IMR-90 (cell line): ENCODE results near the gene ESYT3.

Source experiments
- BHLHE40 ChIP-seq: fragments of 150-350 bp; IDR thresholded peaks from 2 replicates; pipeline ENCODE4 v1.6.1; 2016; ENCODE audit warnings: mild to moderate bottlenecking, low read depth, low read length
- CEBPB ChIP-seq: IDR thresholded peaks from 2 replicates; pipeline ENCODE4 v1.6.1; 2012; ENCODE audit warnings: low read depth, low read length, improper control_type of control experiment
- CTCF ChIP-seq: conservative IDR thresholded peaks from 2 replicates; pipeline ENCODE4 v1.5.1; 2012; ENCODE audit warnings: mild to moderate bottlenecking, low read depth, low read length, improper control_type of control experiment
- FOS ChIP-seq: fragments of 150-350 bp; IDR thresholded peaks from 2 replicates; pipeline ENCODE4 v1.6.1; 2016; ENCODE audit warnings: low read depth, low read length
- MXI1 ChIP-seq: IDR thresholded peaks from 2 replicates; pipeline ENCODE4 v1.6.1; 2012; ENCODE audit warnings: low read depth, mild to moderate bottlenecking, low read length, moderate library complexity, borderline replicate concordance
- POLR2A ChIP-seq: IDR thresholded peaks from 2 replicates; pipeline ENCODE4 v1.6.1; 2012; ENCODE audit warnings: mild to moderate bottlenecking, low read depth, low read length
- SMC3 ChIP-seq: fragments of 150-350 bp; IDR thresholded peaks from 2 replicates; pipeline ENCODE4 v1.6.1; 2016; ENCODE audit warnings: low read depth, mild to moderate bottlenecking, antibody characterized with exemption, low read length, moderate library complexity

- TF ChIP-seq BHLHE40 (no peak), CTCF (no peak), POLR2A (no peak), MXI1 (no peak), SMC3 (no peak), CEBPB (no peak), FOS (no peak)
Observed at GRCh38 chr3:138445236-138445635, 10.8 kb downstream of the ESYT3 start.
